NCI-H2196 treated with DMSO at 0.1 percent for 48 hours (cell line): Measurements from ENCODE around the gene CRHR2.

Experiments used
- DNase-seq: peaks from one replicate; lab custom pipeline; 2025; ENCODE audit not compliant: unreplicated experiment; lab: John Stamatoyannopoulos, UW

CRHR2 gene

DNA sequence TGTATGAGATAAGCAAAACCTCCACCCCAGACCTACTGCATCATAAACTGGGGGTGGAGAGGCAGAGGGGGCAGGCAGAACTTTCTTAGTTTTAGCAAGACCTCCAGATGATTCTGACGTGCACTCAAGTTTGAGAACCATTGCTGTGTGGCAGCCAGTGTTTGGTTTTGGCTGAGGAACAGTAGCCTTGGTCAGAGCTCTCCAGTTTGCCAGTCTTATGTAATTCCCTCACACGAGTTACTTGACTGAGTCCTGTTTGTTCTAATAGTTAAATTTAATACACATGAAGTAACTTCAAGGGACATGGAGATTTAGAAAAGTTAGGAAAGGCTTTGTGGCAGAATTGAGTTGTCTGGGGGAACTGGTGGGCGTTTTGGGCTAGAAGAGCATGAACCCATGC lies 49.0 kb downstream of the CRHR2 start:
- no peak for DNase-seq

DNA sequence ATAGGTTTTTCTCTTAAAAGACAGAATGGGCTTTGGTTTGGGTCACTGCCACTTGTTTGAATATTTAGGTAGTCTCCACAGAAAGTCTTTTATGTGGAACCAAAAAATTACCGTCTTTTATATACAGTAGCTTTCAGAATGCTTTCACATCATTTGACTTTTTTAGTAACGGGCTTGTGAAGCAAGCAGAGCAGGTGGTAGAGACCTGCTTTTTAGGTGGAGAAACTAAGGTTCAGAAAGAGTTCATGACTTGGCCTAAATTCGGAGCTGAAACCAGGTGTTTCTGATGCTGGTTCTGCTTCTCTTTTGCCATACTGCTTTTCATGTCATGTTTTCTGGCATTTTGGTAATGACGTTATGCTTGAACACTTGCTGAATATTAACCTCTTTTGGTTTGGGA lies 51.3 kb downstream of the CRHR2 start:
- no peak for DNase-seq

DNA sequence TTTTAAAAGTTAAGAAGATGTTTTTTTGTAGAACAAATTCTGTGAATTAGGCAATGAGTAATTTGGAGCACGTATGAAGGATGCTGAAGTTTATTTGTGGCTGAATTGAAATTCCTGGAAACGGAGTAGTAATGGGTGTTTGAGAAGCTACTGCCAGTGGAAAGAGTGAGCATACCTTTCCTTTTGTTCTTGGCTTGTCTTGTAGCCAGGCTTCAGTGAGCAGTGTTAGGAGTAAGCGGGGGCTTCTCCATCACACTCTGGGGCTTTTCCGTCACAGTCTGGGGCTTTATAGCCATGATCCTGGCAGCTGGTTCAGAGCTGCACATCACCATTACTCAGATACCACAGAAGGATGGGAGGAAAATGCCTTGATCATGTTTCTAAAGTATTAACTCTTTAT lies 55.2 kb downstream of the CRHR2 start:
- no peak for DNase-seq

DNA sequence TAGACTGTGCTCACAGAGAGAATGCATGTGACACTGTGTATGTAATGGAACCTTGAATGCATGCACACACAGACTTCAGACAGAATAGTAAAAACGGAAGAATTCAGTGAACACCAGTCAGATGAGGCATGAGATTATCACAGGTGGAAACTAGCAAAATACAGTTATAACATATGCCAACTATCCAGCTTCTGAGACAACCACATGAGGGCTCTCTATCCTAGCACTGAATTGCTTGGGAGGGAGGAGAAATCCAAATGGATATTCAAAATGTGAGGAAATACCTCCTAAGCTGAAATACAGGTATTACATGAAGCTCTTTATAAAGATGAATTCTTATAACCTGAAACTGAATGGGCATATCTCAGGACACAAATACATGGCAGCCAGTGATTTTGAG lies 57.0 kb downstream of the CRHR2 start:
- no peak for DNase-seq

DNA sequence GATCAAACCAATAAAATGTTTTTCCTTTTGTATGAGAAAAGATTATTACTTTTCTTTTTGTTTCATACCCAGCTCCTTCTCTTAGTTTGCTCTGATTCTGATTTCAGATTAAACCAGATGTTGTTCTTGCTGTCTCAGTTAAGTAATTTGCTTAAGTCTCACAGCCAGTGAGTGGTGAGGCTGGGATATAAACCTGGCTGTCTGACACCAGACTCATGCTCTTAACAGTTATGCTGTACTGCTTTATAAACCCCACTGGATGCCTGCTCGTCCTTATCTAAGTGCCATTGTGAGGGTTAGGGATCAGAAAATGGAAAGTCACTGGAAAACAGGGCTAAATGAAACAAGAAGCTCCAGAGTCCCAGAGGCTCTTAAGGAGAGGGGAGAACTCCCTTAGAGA lies 63.3 kb downstream of the CRHR2 start:
- no peak for DNase-seq

DNA sequence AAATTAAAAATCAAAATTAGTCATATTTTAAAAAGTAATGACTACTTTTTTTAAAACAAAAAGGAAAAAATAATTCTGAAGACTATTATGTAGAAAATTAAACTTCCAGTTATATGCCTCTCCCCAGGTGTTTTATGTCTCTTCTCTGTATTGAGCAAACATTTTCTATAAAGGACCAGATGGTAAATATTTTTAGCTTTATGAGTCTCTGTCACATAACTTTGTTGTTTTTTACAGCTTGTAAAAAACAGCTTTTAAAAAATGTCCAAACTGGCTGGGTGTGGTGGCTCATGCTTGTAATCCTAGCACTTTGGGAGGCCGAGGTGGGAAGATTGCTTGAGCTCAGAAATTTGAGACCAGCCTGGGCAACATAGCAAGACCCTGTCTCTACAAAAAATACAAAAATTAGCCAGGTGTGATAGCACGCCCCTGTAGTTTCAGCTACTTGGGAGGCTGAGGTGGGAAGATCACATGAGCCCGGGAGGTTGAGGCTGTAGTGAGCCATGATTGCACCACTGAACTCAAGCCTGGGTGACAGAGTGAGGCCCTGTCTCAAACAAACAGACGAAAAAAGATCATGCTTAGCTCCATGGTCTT lies 64.1 kb downstream of the CRHR2 start:
- DNase-seq = no peak

DNA sequence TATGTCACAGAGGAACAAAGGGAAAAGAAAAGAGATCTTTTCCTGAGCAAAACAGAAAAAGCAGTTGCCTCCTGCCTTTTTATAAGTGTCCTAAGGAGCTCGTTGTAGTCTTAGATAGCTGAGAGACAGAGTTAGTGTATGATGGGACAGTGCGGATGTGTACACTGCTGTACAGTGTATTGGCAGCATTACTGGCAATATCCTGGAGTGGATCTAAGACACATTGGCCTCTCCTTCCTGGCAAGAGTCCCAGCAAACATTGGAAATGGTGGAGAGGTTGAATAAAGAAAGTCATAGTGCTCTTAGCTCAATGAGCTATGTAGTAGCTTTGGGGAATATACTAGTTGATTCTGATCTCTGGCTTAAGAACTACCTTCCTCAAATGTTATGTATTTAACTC lies 64.9 kb downstream of the CRHR2 start:
- no peak for DNase-seq

DNA sequence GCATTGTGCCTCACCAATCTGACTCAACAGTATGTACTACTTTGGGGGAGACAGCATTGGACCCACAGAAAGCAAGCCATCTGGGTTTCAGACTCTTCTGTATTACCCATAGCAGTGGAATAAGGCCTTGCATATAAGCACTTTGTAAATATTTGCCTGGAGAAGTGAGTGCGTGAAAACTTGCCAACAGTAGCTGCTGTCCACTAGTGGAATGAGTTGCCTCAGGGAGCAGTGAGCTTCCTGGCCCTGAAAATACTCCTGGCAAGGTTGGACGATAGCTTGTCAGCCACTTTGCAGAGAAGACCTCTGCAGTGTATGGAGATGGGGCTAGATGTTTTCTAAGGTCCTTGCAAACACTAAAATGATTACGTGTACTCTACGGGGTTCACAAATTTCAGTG lies 65.9 kb downstream of the CRHR2 start:
- DNase-seq = no peak

DNA sequence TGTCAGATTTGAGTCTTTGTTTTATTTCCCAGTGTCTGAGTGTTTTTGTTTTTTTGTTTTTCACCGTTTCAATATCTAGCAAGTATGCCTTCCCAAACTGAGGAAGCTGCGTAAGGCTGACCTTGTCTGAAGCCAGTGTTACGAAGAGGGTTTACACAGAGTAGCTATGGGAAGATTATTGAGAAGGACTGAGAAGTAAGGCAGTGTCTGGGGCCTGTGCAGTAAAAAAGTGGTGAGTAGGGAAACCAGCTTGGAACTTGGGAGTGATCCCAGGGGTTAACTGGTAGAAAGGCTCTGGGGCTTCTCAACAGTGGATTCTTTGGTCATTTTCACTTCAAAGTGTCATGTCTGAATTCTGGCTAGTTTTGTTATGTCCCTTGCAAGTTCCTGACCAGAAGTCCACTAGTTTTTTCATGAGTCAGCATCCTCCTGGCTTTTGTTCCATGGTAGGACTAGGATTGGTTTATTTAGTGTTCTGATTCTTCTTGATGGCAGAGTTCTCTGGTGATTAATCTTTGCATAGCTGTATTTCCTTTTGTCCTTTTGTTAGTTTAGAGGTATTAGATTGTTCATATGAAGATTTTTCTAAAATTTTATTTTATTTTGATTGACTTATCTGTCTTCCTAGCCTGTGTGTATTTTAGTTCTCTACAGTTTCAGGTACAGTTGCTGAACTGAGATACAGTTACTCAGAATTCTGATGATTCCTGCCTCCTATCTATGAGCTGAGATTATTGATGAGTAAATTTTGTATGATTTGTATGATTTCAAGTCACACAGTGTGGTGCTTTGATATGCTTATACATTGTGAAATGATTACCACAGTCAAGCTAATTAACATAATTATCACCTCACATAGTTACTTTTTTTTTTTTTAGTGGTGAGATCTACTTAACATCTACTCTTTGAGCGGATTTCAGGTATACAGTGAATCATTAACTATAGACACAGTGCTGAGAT lies 68.6 kb downstream of the CRHR2 start:
- no peak for DNase-seq

DNA sequence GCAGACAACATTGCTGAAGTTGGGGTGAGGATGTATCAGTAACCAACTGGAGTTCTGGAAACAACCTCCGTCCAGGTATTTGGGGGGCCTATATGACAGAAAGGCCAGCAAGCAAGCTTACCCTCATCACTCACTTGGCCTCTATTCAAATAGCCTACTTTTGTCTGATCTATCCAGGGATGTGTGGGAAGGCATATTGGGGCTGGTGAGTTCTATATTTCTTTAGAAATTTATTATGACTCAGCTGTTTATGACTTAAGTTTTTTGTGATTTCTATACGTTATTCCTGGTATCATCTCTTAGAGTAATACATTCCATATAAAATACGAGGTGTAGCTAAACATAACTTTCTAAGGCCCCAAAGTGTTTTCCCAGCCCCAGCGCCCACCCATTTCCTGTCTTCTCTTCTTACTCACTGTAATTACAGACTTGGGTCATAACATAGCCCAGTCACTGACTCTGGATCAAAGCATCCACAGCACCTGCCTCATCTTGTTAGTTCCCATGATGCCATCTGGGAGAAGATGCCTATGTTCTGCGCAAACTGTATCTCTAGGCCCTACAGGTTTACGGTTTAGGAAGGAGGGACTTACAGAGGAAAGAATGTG lies 69.5 kb downstream of the CRHR2 start:
- no peak for DNase-seq

DNA sequence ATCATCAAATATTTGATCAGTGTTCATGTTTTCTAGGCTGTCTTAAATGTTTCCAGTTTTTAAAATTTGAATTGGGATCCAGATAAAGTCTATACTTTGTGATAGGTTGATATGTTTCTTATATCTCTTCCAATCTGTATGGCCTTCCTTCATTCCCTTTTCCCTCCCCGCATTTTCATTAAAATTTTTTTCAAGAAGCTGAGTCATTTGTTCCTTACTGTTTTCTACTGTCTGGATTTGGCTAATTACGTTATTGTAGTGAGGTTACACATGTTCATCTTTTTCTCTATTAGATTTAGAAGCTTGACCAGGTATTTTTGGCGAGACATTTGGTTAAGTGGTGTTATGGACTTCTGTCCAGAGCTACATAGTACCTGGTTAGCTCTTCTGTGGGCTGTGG lies 76.4 kb downstream of the CRHR2 start:
- DNase-seq = no peak

DNA sequence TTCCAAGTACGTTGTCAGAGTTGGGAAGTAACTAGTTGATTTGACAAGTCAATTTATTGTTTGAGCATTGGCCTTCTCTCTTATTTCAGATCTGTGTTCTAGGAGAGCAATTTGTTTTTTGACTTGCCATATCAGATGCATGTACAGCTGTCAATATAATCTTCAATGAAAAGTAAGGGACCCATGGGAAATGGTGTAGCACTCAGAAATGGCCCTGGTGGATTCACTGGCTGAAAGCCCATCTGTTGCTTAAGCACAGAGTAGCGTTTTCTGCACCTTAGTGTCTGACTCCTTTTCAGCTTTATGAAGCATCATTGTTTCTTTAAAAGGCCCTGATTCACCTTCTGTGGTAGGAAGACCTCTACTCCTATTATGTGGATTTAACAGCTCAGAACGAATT lies 77.4 kb downstream of the CRHR2 start:
- DNase-seq = no peak
